Measurements from ENCODE around the gene CHST11. TPM values are rescaled to one million over a fixed set of nuclear protein-coding genes. Genes with fewer than 3 reads are reported as not detected.

The CHST11 gene
- total RNA-seq, 1 donor: 10.8 TPM

GRCh38 chr12:104517880-104518279 is 61.1 kb downstream of the CHST11 start:
- DNase-seq (ENCODE audit: low read depth): no peak
- TF ChIP-seq CTCF (IDR thresholded peaks at IDR 0.05; ENCODE audit: insufficient read depth, low read length): no peak
- no peak overlapping the region for H3K4me3 ChIP-seq (ENCODE audit: low read depth, low read length)

- H3K4me3 ChIP-seq (ENCODE audit: low read depth, low read length): no peak overlapping the region
- DNase-seq (ENCODE audit: low read depth): no peak
- TF ChIP-seq CTCF (IDR thresholded peaks at IDR 0.05; ENCODE audit: insufficient read depth, low read length): no peak
Observed at GRCh38 chr12:104519190-104520019, 62.7 kb downstream of the CHST11 start.

GRCh38 chr12:104520242-104520900 is 63.6 kb downstream of the CHST11 start:
- no peak for TF ChIP-seq CTCF (IDR thresholded peaks at IDR 0.05; ENCODE audit: insufficient read depth, low read length)

GRCh38 chr12:104521731-104522130 is 65.0 kb downstream of the CHST11 start:
- no peak for TF ChIP-seq CTCF (IDR thresholded peaks at IDR 0.05; ENCODE audit: insufficient read depth, low read length)
- no peak overlapping the region for H3K4me3 ChIP-seq (ENCODE audit: low read depth, low read length)
- peak; percentile 60 for DNase-seq (ENCODE audit: low read depth)

More at GRCh38 chr12:104520242-104520900, 63.6 kb downstream of the CHST11 start:
- H3K4me3 ChIP-seq (ENCODE audit: low read depth, low read length): no peak overlapping the region
- DNase-seq (ENCODE audit: low read depth): no peak

GRCh38 chr12:104522985-104523722 is 66.4 kb downstream of the CHST11 start:
- TF ChIP-seq CTCF (IDR thresholded peaks at IDR 0.05; ENCODE audit: insufficient read depth, low read length): no peak
- peak; percentile 57 for DNase-seq (ENCODE audit: low read depth)
- no peak overlapping the region for H3K4me3 ChIP-seq (ENCODE audit: low read depth, low read length)

- TF ChIP-seq CTCF (IDR thresholded peaks at IDR 0.05; ENCODE audit: insufficient read depth, low read length): no peak
- H3K4me3 ChIP-seq (ENCODE audit: low read depth, low read length): no peak overlapping the region
- DNase-seq (ENCODE audit: low read depth): peak; percentile 55
Observed at GRCh38 chr12:104524034-104524832, 67.5 kb downstream of the CHST11 start.
